ENCODE data around the gene NDUFA8.

GRCh38 chr9:122190597-122191381, 31.2 kb upstream of the NDUFA8 start:
- TF ChIP-seq CTCF (IDR thresholded peaks at IDR 0.05 in 2 of 3, conservative IDR thresholded peaks at IDR 0.05 in 1 of 3; ENCODE audit: insufficient read depth in 2 of 3, low read depth in 1 of 3, low read length in 3 of 3) = no peak
- TF ChIP-seq, protein P1, sequence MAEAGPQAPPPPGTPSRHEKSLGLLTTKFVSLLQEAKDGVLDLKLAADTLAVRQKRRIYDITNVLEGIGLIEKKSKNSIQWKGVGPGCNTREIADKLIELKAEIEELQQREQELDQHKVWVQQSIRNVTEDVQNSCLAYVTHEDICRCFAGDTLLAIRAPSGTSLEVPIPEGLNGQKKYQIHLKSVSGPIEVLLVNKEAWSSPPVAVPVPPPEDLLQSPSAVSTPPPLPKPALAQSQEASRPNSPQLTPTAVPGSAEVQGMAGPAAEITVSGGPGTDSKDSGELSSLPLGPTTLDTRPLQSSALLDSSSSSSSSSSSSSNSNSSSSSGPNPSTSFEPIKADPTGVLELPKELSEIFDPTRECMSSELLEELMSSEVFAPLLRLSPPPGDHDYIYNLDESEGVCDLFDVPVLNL (CRISPR knock-in tag; IDR thresholded peaks at IDR 0.05; ENCODE audit: low read depth) = no peak
- TF ChIP-seq GTF2F1 (IDR thresholded peaks at IDR 0.05; ENCODE audit: low read depth, low read length) = no peak
- no peak for TF ChIP-seq TSHZ1 (CRISPR knock-in tag; IDR thresholded peaks at IDR 0.05)
- TF ChIP-seq RB1 (IDR thresholded peaks at IDR 0.05; ENCODE audit: low read depth) = no peak
- no peak for TF ChIP-seq ZBTB9 (CRISPR knock-in tag; IDR thresholded peaks at IDR 0.05)
- no peak for TF ChIP-seq HOXB6 (CRISPR knock-in tag; IDR thresholded peaks at IDR 0.05; ENCODE audit: borderline replicate concordance)
- no peak for TF ChIP-seq ZFX (CRISPR knock-in tag; IDR thresholded peaks at IDR 0.05)
- no peak for TF ChIP-seq CAMTA2 (CRISPR knock-in tag; conservative IDR thresholded peaks at IDR 0.05)

Data from K562 (cell line).